ENCODE measurements around the gene ZBTB25.
A peak's percentile ranks its signal among the peaks of the same experiment; 100 is the strongest.

The ZBTB25 gene

DNA sequence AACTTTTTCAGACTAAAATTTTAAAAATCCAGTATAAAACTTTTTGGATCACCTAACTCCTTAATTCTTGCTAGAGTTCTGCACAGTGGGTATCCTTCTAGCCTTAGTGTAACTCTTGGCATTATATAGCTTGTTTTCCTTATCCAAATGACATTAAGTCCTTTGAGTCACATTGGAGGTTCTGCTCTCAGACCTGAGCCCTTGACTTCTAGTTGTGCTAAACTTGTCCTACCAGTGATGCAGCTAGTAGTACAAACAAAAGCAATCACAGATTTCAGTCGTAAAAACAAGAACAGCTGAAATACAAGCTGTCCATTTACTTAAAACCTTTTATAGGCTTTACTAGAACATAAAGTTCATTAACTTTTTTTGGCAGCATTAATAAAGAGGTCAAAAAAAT lies 11.4 kb upstream of the ZBTB25 start:
- in situ Hi-C loops (cut with HindIII; ENCODE audit: low sequenced_read_pairs) = no loop called here
- H3K4me3 ChIP-seq (ENCODE audit: low read depth, low read length) = no peak overlapping the region
- TF ChIP-seq, protein P1, sequence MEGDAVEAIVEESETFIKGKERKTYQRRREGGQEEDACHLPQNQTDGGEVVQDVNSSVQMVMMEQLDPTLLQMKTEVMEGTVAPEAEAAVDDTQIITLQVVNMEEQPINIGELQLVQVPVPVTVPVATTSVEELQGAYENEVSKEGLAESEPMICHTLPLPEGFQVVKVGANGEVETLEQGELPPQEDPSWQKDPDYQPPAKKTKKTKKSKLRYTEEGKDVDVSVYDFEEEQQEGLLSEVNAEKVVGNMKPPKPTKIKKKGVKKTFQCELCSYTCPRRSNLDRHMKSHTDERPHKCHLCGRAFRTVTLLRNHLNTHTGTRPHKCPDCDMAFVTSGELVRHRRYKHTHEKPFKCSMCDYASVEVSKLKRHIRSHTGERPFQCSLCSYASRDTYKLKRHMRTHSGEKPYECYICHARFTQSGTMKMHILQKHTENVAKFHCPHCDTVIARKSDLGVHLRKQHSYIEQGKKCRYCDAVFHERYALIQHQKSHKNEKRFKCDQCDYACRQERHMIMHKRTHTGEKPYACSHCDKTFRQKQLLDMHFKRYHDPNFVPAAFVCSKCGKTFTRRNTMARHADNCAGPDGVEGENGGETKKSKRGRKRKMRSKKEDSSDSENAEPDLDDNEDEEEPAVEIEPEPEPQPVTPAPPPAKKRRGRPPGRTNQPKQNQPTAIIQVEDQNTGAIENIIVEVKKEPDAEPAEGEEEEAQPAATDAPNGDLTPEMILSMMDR (IDR thresholded peaks at IDR 0.05; ENCODE audit: low read depth, low read length) = no peak
- DNase-seq (ENCODE audit: low read depth, low spot score) = no peak

DNA sequence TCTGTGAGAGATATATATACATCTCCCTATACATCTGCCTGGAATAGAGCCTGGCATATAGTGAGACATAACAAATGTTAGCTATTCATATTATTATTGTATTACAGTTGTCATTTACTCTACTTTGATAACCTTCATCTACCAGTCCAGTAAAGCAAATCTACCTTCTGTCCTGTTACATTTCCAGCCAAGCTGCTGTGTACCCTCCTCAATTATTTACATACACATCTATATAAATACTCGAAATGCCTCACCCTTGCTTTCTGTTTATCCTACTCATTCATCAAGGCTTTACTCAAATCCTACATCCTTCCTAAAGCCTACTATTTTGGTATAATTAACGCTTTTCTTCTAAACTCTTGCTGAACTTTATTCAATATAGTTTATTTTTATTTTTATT lies 9.6 kb upstream of the ZBTB25 start:
- TF ChIP-seq, protein P1 (IDR thresholded peaks at IDR 0.05; ENCODE audit: low read depth, low read length) = no peak
- DNase-seq (ENCODE audit: low read depth, low spot score) = no peak
- in situ Hi-C loops (cut with HindIII; ENCODE audit: low sequenced_read_pairs) = no loop called here

DNA sequence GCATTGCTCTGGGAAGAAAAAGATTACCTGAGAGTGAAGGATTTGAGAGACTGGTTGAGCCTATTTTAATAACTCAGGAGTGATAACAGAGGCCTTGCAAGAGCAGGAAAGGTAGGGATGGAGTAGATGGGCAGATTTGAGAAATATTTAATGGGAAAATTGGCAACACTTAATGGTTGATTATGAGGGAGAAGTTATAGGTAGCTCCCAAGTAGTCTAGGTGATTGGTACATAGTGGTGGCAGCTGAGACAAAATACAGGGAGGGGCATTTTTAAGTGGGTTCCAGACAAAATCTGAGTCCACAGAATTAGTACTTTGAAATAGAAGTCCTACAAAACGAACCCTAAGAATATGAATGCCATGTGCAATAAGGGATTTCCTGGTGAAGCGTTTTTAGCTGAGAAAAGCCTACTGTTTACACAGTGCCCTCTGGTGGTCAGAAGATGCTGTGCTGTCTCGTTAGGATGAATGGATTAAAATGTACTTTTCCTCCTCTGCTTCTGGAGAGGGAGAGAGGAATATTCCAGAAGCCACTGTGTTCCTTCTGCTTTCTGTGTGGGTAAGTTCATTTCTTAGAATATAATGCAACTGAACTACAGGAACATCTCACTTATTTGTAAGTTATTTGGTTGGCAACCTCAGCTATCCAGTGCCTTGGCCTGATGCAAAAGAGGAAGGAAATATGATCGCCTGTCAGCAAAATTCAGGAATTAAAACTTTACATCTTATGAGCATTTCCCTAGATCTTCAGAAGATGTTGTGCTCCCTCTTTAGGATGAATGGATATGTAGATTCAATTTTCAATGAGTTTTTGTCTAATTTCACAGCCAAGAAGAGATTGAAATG lies 7.4 kb upstream of the ZBTB25 start:
- H3K4me3 ChIP-seq (ENCODE audit: low read depth, low read length) = no peak overlapping the region
- in situ Hi-C loops (cut with HindIII; ENCODE audit: low sequenced_read_pairs) = no loop called here
- TF ChIP-seq, protein P1 (IDR thresholded peaks at IDR 0.05; ENCODE audit: low read depth, low read length) = peak; percentile 90
- peak; percentile 68 for DNase-seq (ENCODE audit: low read depth, low spot score)

More for the DNA sequence above, 9.6 kb upstream of the ZBTB25 start:
- H3K4me3 ChIP-seq (ENCODE audit: low read depth, low read length) = no peak overlapping the region

DNA sequence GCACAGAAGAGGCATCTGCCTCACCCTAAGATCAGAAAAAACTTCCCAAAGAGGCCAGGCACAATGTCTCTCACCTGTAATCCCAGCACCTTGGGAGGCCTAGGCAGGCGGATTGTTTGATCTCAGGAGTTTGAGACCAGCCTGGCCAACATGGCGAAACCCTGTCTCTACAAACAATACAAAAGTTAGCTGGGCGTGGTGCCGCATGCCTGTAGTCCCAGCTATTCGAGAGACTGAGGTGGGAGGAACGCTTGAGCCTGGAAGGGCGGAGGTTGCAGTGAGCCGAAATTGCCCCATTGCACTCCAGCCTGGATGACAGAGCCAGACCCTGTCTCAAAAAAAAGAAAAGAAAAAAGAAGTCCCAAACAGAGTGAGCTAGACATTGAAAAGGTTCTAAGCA lies 5.4 kb upstream of the ZBTB25 start:
- TF ChIP-seq, protein P1 (IDR thresholded peaks at IDR 0.05; ENCODE audit: low read depth, low read length) = no peak
- no peak for DNase-seq (ENCODE audit: low read depth, low spot score)
- no peak overlapping the region for H3K4me3 ChIP-seq (ENCODE audit: low read depth, low read length)
- in situ Hi-C loops (cut with HindIII; ENCODE audit: low sequenced_read_pairs) = no loop called here

DNA sequence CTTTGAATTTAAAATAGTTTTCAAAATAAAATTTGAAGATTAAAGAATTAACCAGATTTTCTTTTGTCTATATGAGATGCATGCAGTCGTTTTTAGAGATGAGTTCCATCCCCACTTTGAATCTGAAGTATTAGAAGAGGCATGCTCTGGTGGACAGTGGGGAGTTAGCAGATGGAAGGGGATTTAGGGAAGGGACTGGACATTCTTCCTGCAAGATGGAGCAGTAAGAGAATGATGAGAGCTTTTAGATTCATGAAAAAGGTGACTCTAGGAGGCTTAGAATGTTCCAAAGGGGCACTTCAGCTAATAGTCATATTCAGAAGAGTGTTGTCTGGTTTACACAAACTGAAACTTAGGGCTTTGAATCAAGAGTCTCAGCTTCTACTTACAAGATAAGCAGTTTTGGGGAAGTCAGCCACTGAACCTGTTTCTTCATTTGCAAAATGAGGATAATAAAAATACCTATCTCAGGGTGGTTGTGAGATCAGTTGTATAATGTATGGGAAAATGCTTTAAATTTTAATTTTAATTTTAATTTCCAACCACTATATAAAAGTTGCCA lies 4.7 kb upstream of the ZBTB25 start:
- in situ Hi-C loops (cut with HindIII; ENCODE audit: low sequenced_read_pairs) = no loop called here
- H3K4me3 ChIP-seq (ENCODE audit: low read depth, low read length) = no peak overlapping the region
- DNase-seq (ENCODE audit: low read depth, low spot score) = no peak
- TF ChIP-seq, protein P1 (IDR thresholded peaks at IDR 0.05; ENCODE audit: low read depth, low read length) = no peak

DNA sequence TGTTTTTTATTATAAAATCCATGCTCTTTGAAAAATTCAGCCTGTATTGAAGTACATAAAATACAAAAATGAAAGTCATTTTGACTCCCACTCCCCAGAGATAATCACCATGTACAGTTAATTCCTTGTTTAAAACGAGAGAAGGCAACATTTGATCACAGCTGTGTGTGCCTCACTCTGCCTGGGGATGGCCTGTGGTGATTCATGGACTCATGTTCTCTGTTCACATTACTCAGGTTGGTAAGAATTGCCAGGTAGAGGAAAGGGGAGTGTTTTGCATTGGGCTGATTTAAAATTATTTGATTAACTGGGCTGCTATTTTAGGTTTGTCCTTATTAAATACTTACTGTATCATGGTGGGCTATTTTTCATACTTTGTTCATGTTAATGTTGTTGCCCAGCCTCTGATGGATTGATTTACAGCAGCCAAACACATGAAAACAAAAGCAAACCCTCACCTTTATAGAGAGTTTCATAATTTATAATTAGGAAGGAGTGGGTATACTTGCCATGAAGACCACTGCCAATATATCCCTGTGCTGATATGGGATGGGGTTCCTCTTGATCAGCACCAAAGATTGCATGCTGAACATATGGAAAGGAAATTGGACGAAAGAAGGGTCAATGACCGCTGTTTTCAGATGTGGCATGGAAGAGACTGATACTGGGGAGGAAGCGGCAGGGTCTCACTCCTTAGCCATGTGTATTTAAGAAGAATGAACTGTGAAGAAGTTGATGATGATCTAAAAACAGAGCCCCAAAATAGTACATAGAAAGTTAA lies 3.9 kb upstream of the ZBTB25 start:
- H3K4me3 ChIP-seq (ENCODE audit: low read depth, low read length) = no peak overlapping the region
- in situ Hi-C loops (cut with HindIII; ENCODE audit: low sequenced_read_pairs) = no loop called here
- no peak for DNase-seq (ENCODE audit: low read depth, low spot score)
- TF ChIP-seq, protein P1 (IDR thresholded peaks at IDR 0.05; ENCODE audit: low read depth, low read length) = no peak
